Glutamatergic neuron (in vitro differentiated cells): ENCODE results near the gene ACOXL. TPM values are rescaled to one million over a fixed set of nuclear protein-coding genes. Genes with fewer than 3 reads are reported as not detected.

Experiments
- DNase-seq: peaks from one replicate; pipeline ENCODE4 v3.0.0; 2022
- H3K27ac Mint-ChIP-seq: one replicate; pipeline ENCODE4 v1.8.0; 2020; ENCODE audit warnings: mild to moderate bottlenecking, mixed read lengths, inconsistent platforms; ENCODE audit not compliant: unreplicated experiment
- H3K27me3 Mint-ChIP-seq: one replicate; pipeline ENCODE4 v1.8.0; 2020; ENCODE audit warnings: mild to moderate bottlenecking, moderate library complexity, mixed read lengths, inconsistent platforms; ENCODE audit not compliant: unreplicated experiment
- H3K36me3 Mint-ChIP-seq: one replicate; pipeline ENCODE4 v1.8.0; 2020; ENCODE audit warnings: mild to moderate bottlenecking, mixed read lengths, inconsistent platforms; ENCODE audit not compliant: unreplicated experiment
- H3K4me1 Mint-ChIP-seq: one replicate; pipeline ENCODE4 v1.8.0; 2020; ENCODE audit warnings: mild to moderate bottlenecking, low read depth, mixed read lengths, inconsistent platforms; ENCODE audit not compliant: unreplicated experiment
- H3K4me3 Mint-ChIP-seq: one replicate; pipeline ENCODE4 v1.8.0; 2020; ENCODE audit warnings: mild to moderate bottlenecking, mixed read lengths, inconsistent platforms; ENCODE audit not compliant: unreplicated experiment
- H3K9me3 Mint-ChIP-seq: one replicate; pipeline ENCODE4 v1.8.0; 2020; ENCODE audit warnings: mild to moderate bottlenecking, moderate library complexity, mixed read lengths, inconsistent platforms; ENCODE audit not compliant: unreplicated experiment
- CTCF ChIP-seq: fragments of 200-600 bp; sonication (generic); IDR thresholded peaks from one replicate; pipeline ENCODE4 v1.5.0; 2021; ENCODE audit not compliant: partially characterized antibody, unreplicated experiment
- total RNA-seq: library from RNA; stranded (reverse); fragmentation: NEBNext Ultra II Directional; extraction: Animal tissue kit (Norgen Biotek cat#: 25700); gene quantifications from one replicate; pipeline ENCODE4 v1.2.1, GENCODE V29; 2021; ENCODE audit not compliant: unreplicated experiment

Gene ACOXL
- total RNA-seq, 1 donor from 2014 or later, result 1.4 TPM

- Mint-ChIP-seq H3K9me3 (no peaks in the 10 kb centered on the region), H3K4me3 (no peak overlapping the region), H3K4me1 (no peaks in the 10 kb centered on the region), H3K36me3 (no peaks in the 10 kb centered on the region), H3K27me3 (no peaks in the 10 kb centered on the region), H3K27ac (no peak overlapping the region)
- no peak for TF ChIP-seq CTCF
- DNase-seq, result no peak
Observed at GRCh38 chr2:110997331-110998045, 265.1 kb downstream of the ACOXL start.

GRCh38 chr2:110998311-110998710 is 265.9 kb downstream of the ACOXL start:
- no peak for TF ChIP-seq CTCF
- no peak overlapping the region for H3K4me3 Mint-ChIP-seq
- no peaks in the 10 kb centered on the region for H3K9me3 Mint-ChIP-seq
- no peak overlapping the region for H3K27ac Mint-ChIP-seq
- no peak for DNase-seq
- H3K36me3 Mint-ChIP-seq, result no peaks in the 10 kb centered on the region
- no peaks in the 10 kb centered on the region for H3K4me1 Mint-ChIP-seq
- no peaks in the 10 kb centered on the region for H3K27me3 Mint-ChIP-seq

GRCh38 chr2:110999626-111000025 is 267.3 kb downstream of the ACOXL start:
- no peak overlapping the region for H3K4me3 Mint-ChIP-seq
- H3K27me3 Mint-ChIP-seq, result no peaks in the 10 kb centered on the region
- DNase-seq, result no peak
- H3K27ac Mint-ChIP-seq, result no peak overlapping the region
- no peaks in the 10 kb centered on the region for H3K4me1 Mint-ChIP-seq
- TF ChIP-seq CTCF, result no peak
- H3K9me3 Mint-ChIP-seq, result no peaks in the 10 kb centered on the region
- H3K36me3 Mint-ChIP-seq, result no peaks in the 10 kb centered on the region

GRCh38 chr2:111005307-111005706 is 272.9 kb downstream of the ACOXL start:
- H3K9me3 Mint-ChIP-seq, result no peaks in the 10 kb centered on the region

More at GRCh38 chr2:111005307-111005706, 272.9 kb downstream of the ACOXL start:
- no peak for TF ChIP-seq CTCF
- Mint-ChIP-seq H3K4me1 (no peaks in the 10 kb centered on the region), H3K4me3 (no peak overlapping the region), H3K27me3 (no peaks in the 10 kb centered on the region), H3K27ac (no peak overlapping the region), H3K36me3 (no peaks in the 10 kb centered on the region)
- DNase-seq, result no peak
